ENCODE data around the gene DDOST.

DNA sequence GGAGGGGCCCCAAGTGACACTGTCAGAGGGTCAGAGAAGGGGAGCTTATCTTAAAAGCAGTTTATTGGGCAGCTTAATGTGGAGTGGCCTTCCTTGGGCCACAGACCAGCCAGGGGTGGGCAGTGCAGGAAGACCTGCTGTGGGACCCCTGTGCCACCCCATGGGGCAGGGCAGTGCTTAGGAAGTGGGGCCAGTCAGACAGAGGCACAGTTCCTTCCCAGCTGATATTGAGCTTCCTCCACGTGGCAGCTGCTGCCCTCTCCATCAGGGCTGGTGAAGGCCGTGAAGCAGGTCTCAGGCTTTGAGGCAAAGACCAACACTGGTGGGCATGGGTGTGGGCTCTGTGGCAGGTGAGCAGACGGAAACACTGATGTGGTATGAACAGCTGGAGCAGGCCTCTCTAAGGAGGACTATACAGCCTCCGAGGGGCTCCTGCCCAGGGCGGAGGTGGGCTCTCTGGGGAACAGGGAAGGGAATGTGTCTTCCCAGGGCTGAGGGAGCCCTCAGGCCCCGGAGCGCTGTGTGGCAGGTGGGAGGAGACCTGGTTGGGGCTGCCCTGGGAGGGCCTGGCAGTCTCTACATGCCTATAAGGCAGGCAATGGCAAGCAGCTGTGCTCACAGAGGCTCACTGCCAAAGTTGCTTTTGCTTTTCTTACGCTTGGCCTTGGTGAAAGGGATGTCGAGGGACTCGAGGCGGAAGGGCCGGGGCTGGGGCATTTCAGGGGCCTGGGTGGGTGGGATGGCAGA is 3.0 kb upstream of the DDOST start:
- TF ChIP-seq, protein P1, sequence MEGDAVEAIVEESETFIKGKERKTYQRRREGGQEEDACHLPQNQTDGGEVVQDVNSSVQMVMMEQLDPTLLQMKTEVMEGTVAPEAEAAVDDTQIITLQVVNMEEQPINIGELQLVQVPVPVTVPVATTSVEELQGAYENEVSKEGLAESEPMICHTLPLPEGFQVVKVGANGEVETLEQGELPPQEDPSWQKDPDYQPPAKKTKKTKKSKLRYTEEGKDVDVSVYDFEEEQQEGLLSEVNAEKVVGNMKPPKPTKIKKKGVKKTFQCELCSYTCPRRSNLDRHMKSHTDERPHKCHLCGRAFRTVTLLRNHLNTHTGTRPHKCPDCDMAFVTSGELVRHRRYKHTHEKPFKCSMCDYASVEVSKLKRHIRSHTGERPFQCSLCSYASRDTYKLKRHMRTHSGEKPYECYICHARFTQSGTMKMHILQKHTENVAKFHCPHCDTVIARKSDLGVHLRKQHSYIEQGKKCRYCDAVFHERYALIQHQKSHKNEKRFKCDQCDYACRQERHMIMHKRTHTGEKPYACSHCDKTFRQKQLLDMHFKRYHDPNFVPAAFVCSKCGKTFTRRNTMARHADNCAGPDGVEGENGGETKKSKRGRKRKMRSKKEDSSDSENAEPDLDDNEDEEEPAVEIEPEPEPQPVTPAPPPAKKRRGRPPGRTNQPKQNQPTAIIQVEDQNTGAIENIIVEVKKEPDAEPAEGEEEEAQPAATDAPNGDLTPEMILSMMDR (conservative IDR thresholded peaks at IDR 0.05; ENCODE audit: low read depth, low read length) = no peak
- TF ChIP-seq EZH2 (IDR thresholded peaks at IDR 0.05; ENCODE audit: borderline replicate concordance, low read depth, low read length, poor library complexity, severe bottlenecking) = no peak
